AG04449 (cell line): ENCODE results near the gene UGT1A8.

Experiments
- CTCF ChIA-PET: fragments of 350-600 bp; formaldehyde crosslinking; extraction: SDS; loops from one replicate; lab custom pipeline; 2021; ENCODE audit warnings: antibody characterized with exemption; lab: Yijun Ruan, JAX
- POLR2A ChIA-PET: fragments of 400-600, 350-600 bp; formaldehyde crosslinking; extraction: SDS; loops from one replicate; lab custom pipeline; 2020; ENCODE audit warnings: antibody characterized with exemption, inconsistent platforms; lab: Yijun Ruan, JAX
- DNase-seq: peaks from one replicate; pipeline ENCODE4 v3.0.0-alpha.2; 2010; ENCODE audit warnings: low read depth, low spot score
- H3K4me3 ChIP-seq: 2 replicates; pipeline ENCODE4 v1.5.1; 2011; ENCODE audit warnings: low read depth, mild to moderate bottlenecking, control low read depth, low read length
- CTCF ChIP-seq: IDR thresholded peaks from one replicate; pipeline ENCODE4 v1.5.1; 2011; ENCODE audit warnings: mild to moderate bottlenecking, moderate library complexity, low read length, control low read depth, inconsistent platforms; ENCODE audit not compliant: insufficient read depth; ENCODE audit errors: missing control alignments

The UGT1A8 gene

DNA sequence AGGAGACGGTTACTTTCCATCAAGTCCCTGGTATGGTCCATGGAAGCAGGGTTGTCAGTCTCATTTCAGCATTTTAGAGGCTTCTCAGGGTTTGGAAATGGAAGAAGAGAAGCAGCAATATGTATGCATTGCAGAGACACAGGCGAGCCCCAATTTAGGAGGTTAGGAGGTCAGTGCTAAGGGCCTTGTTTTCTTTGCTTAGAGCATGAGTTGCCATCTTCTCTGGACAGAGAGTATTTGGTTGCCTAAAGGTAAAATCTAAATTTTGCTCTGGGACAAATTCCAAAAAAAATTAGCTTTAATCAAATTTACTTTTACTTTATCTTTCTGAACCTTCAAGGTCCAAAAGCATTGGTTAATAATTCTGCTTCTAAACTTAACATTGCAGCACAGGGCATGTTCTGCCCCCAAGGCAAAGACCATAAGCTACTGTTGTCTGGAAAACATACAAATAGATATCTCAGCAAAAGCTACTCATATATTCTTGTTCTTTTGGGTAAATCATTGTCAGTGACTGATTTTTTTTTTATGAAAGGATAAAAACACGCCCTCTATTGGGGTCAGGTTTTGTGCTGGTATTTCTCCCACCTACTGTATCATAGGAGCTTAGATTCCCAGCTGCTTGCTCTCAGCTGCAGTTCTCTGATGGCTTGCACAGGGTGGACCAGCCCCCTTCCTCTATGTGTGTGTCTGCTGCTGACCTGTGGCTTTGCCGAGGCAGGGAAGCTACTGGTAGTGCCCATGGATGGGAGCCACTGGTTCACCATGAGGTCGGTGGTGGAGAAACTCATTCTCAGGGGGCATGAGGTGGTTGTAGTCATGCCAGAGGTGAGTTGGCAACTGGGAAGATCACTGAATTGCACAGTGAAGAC is 54.1 kb downstream of the UGT1A8 start, which contains the start of gene UGT1A9:
TSS of gene UGT1A9 (plus strand) at position 609 of the 872 bp plus-strand sequence. CDS start at position 646, 37 bp downstream.
- ChIA-PET CTCF (no interaction called here), POLR2A (no interaction called here)
- H3K4me3 ChIP-seq: no peak within 1 kb of the TSS
- no peak for DNase-seq
- TF ChIP-seq CTCF: no peak

GRCh38 chr2:233672886-233673285 is 55.5 kb downstream of the UGT1A8 start:
- DNase-seq: no peak
- POLR2A ChIA-PET: no interaction called here
- no peak overlapping the region for H3K4me3 ChIP-seq
- CTCF ChIA-PET: no interaction called here
- no peak for TF ChIP-seq CTCF

DNA sequence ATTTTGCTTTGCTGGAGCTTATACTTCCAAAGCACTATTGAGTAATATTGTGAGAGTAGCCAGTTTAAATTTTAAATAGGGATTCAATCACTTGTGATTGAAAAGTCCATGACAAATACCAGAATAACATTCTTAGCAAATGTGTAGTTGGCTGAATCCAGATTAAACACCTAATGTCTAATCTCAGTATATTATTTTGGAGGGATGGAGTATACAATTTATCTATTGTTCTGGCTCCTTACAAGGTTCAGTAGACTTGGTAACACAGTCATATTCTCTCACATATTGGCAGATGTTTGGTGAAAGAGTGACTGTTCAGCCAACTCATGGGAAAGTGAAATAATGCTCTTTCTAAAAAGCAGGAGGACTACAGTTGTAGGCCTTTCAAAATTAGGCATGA is 56.5 kb downstream of the UGT1A8 start:
- CTCF ChIA-PET: no interaction called here
- no peak overlapping the region for H3K4me3 ChIP-seq
- no peak for DNase-seq
- POLR2A ChIA-PET: no interaction called here
- no peak for TF ChIP-seq CTCF

DNA sequence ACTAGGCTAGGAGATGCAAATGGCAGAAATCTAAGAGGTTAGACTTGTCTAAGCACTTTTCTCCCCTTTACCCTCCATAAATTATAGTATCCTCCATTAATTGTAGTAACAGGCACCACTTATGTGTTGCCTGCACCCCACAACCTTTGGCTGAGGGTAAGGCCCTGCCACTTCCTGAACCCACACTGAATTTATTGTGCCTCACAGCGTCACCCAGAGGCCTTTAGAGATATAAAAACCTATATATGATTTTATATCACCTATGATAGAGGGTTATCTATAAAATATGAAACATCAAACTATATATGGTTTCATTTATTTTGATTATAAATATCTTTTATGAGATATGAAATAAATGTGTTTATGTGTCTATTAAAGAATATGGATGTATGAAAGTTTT is 56.9 kb downstream of the UGT1A8 start:
- TF ChIP-seq CTCF: no peak
- POLR2A ChIA-PET: no interaction called here
- DNase-seq: no peak
- H3K4me3 ChIP-seq: no peak overlapping the region
- CTCF ChIA-PET: no interaction called here

- POLR2A ChIA-PET: no interaction called here
- CTCF ChIA-PET: no interaction called here
- no peak overlapping the region for H3K4me3 ChIP-seq
- no peak for DNase-seq
- TF ChIP-seq CTCF: no peak
Measured at GRCh38 chr2:233674995-233675394, 57.6 kb downstream of the UGT1A8 start.

GRCh38 chr2:233676046-233676445 is 58.6 kb downstream of the UGT1A8 start:
- POLR2A ChIA-PET: no interaction called here
- DNase-seq: no peak
- no peak for TF ChIP-seq CTCF
- H3K4me3 ChIP-seq: no peak overlapping the region
- CTCF ChIA-PET: no interaction called here
